Esophagus muscularis mucosa (tissue), 4 donors: ENCODE measurements around the gene FGF11. TPM values are rescaled to one million over a fixed set of nuclear protein-coding genes. Genes with fewer than 3 reads are reported as not detected.

ENCODE experiments used
- DNase-seq: peaks from one replicate; pipeline ENCODE4 v3.0.0-alpha.2; 2017; ENCODE audit errors: extremely low spot score
- H3K27ac ChIP-seq, 4 donors: fragments of 200-600 bp; sonication (generic); replicated peaks in 1 of 4; 1 replicate in 3 of 4; 2 replicates in 1 of 4; pipeline ENCODE4 v1.5.1; 2016 to 2019; ENCODE audit warnings: mild to moderate bottlenecking in 1 of 4
- H3K27me3 ChIP-seq, 4 donors: fragments of 200-600 bp; sonication (generic); one replicate each; pipeline versions ENCODE4 v1.5.1 to v1.6.0; 2016 to 2019
- H3K36me3 ChIP-seq, 4 donors: fragments of 200-600 bp; sonication (generic); one replicate each; pipeline ENCODE4 v1.5.1; 2016 to 2019
- H3K4me1 ChIP-seq, 4 donors: fragments of 200-600 bp; sonication (generic); one replicate each; pipeline ENCODE4 v1.5.1; 2016 to 2019
- H3K4me3 ChIP-seq, 4 donors: fragments of 200-600 bp; sonication (generic); 1 replicate in 2 of 4; 2 replicates in 2 of 4; pipeline ENCODE4 v1.5.1; 2016 to 2019; ENCODE audit warnings: mild to moderate bottlenecking in 4 of 4, moderate library complexity in 1 of 4
- H3K9me3 ChIP-seq, 4 donors: fragments of 200-600 bp; sonication (generic); 1 replicate in 3 of 4; 2 replicates in 1 of 4; pipeline ENCODE4 v1.5.1; 2016 to 2019
- EP300 ChIP-seq: sonication (generic); formaldehyde crosslinking; IDR thresholded peaks from one replicate; pipeline ENCODE4 v1.6.1; 2017; ENCODE audit warnings: antibody characterized with exemption
- POLR2A ChIP-seq: fragments of 450-650 bp; IDR thresholded peaks from one replicate; pipeline ENCODE4 v1.6.1; 2017; ENCODE audit warnings: antibody characterized with exemption, moderate library complexity, mild to moderate bottlenecking, low read depth
- POLR2AphosphoS5 ChIP-seq, 2 donors: sonication (generic); formaldehyde crosslinking; IDR thresholded peaks; one replicate each; pipeline ENCODE4 v1.6.1; 2017; ENCODE audit warnings: antibody characterized with exemption in 2 of 2
- WGBS: methylation state at CpG from one replicate; pipeline ENCODE4 v1.1.5; 2018; 5-methylcytosine and 5-hydroxymethylcytosine counted together
- intact Hi-C: fragments of 100-400 bp; cut with DNase I; formaldehyde crosslinking; loops from one replicate; pipeline ENCODE4 v1.15.1; 2023
- total RNA-seq, 4 donors: library from RNA; depleted of rRNA; stranded (reverse); fragments of >200 nt; gene quantifications; one replicate each; pipeline versions ENCODE4 v1.1.0 to v1.2.1, GENCODE V29; 2016
- TF ChIP-seq, protein P1 (sequence below), 3 experiments: fragments of 200-600 bp in 2 of 3; fragments of 450-650 bp in 1 of 3; sonication (generic) in 2 of 3; IDR thresholded peaks; one replicate each; pipeline ENCODE4 v1.5.1; 2017 to 2019; ENCODE audit warnings: antibody characterized with exemption in 3 of 3, mild to moderate bottlenecking in 2 of 3, moderate library complexity in 1 of 3

Gene FGF11
- total RNA-seq, 4 donors from 2014 or later = 0.50 to 1.9 (median 1.3) TPM; not detected in 1

DNA sequence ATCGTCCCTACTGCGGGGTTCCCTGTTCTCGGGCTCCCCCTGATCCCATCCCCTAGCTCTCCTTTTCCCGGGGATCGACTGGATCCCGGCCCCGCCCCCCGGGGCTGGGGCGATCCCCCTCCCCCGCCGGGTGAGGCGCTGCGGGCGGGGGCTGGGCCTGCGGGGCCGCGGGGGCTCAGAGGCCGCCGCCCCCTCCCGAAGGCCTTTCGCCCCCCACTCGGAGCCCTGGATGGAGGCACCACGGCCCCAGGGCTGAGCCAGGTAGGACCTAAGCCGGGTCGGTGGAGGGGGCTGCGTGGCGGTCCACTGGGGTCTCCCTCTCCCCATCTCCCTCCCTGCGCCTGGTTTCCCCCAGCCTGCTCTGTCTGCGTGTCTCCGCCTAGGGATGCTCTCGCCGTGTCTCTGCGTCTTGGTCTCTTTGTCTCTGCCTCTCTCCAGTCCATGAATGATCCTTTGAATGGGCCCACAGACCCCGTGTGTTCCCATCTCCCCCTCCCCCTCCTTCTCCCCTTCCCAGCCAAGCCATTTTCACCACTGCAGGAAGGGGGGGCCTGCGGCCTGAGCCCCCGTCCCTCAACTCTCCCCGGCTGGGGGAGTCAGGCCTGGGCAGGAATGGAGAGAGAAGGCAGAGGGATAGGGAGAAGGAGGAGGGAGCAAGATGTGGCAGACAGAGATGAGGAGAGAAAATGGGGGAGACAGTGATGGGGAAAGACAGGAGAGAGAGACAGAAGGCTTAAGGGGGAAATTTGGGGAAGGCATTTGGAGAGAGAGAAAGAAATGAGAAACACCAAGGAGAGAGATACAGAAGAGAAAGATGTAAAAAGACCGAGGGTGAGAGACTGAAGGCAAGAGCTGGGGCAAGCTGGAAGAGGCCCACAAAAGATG lies 33.7 kb upstream of the FGF11 start:
- Histone ChIP-seq H3K9me3 (no peaks in the 10 kb centered on the region), H3K27me3 (no peaks in the 10 kb centered on the region), H3K36me3 (peaks cover 0 to 30% (median 13%) of the 10 kb centered on the region in 4 donors), H3K4me3 (peak overlapping the region; percentile 77 to 87 (median 85)), H3K27ac (peak overlapping the region; percentile 90 to 93 (median 92)), H3K4me1 (peaks cover 20 to 56% (median 39%) of the 10 kb centered on the region in 4 donors)
- intact Hi-C loops = loop anchor here (2.0 kb wide), 1 partner anchor 31 kb away; no protein-coding TSS in a partner anchor
- WGBS = 13% methylated on average over 25 of the region's 38 CpGs
- DNase-seq = no peak
- no peak for TF ChIP-seq POLR2A
- TF ChIP-seq EP300 = no peak
- no peak for TF ChIP-seq POLR2AphosphoS5 (IDR thresholded peaks at IDR 0.05)
- TF ChIP-seq, protein P1, sequence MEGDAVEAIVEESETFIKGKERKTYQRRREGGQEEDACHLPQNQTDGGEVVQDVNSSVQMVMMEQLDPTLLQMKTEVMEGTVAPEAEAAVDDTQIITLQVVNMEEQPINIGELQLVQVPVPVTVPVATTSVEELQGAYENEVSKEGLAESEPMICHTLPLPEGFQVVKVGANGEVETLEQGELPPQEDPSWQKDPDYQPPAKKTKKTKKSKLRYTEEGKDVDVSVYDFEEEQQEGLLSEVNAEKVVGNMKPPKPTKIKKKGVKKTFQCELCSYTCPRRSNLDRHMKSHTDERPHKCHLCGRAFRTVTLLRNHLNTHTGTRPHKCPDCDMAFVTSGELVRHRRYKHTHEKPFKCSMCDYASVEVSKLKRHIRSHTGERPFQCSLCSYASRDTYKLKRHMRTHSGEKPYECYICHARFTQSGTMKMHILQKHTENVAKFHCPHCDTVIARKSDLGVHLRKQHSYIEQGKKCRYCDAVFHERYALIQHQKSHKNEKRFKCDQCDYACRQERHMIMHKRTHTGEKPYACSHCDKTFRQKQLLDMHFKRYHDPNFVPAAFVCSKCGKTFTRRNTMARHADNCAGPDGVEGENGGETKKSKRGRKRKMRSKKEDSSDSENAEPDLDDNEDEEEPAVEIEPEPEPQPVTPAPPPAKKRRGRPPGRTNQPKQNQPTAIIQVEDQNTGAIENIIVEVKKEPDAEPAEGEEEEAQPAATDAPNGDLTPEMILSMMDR (IDR thresholded peaks at IDR 0.05) = no peak

DNA sequence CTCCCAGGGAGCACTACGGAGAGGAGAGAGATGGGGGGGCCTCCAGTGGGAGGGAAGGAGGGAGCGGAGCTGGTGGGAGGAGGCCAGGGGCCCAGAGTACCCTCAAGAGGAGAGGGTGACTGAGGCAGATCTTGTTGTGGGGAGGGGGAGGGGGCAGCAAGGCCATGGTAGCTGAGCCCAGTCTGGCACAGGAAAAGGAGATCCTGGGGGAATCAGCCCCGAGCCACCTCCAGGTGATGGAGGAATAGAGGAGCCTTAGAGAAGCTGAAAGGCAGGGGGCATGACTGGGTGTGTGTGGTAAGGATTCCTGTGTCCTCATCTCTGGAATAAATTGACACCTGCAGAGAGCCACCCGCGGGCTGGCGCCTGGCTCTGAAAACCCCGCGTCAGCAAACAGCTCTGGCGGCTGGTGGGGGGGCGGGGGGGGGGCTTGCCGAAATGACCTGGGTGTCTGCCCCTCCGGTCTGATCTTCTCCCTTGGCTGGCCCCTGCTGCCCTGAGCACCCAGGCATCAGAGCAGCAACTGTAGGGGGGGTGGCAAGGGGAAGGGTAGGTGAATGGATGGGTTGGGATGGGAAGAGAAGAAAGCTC lies 33.0 kb upstream of the FGF11 start:
- TF ChIP-seq, protein P1 (IDR thresholded peaks at IDR 0.05) = no peak
- TF ChIP-seq EP300 (no peak), POLR2AphosphoS5 (IDR thresholded peaks at IDR 0.05) (no peak), POLR2A (no peak)
- H3K27me3 ChIP-seq = no peaks in the 10 kb centered on the region
- H3K4me3 ChIP-seq = peak overlapping the region; percentile 77 to 87 (median 85)
- peaks cover 0 to 37% (median 16%) of the 10 kb centered on the region in 4 donors for H3K36me3 ChIP-seq
- 72% methylated on average over 8 of the region's 12 CpGs for WGBS
- peak overlapping the region; percentile 90 to 93 (median 92) for H3K27ac ChIP-seq
- no peak for DNase-seq
- H3K4me1 ChIP-seq = peaks cover 20 to 54% (median 38%) of the 10 kb centered on the region in 4 donors
- no peaks in the 10 kb centered on the region for H3K9me3 ChIP-seq
- intact Hi-C loops = no loop called here

DNA sequence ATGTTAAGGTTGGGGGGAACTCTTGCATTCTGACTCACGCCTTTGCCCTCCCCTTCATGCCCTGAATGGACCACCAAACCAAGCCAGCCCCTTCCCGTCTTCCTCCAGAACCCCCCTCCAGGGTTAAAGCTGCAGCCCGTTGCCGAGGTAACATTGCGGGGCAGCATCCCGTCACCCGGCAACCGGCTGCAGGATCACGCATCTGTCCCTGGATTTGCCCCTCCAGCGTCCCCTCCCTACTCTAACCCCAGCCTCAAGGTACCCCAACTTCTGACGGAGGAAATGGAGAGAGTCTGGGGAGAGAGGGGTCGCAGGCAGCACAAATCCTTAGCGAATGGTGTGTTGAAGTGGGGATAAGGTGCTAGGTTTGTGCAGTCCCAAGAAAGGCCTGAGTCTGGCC lies 32.2 kb upstream of the FGF11 start:
- Histone ChIP-seq H3K36me3 (peaks cover 0 to 37% (median 17%) of the 10 kb centered on the region in 4 donors), H3K27ac (no peak overlapping the region), H3K9me3 (no peaks in the 10 kb centered on the region), H3K27me3 (no peaks in the 10 kb centered on the region), H3K4me1 (peaks cover 16 to 48% (median 35%) of the 10 kb centered on the region in 4 donors), H3K4me3 (no peak overlapping the region)
- TF ChIP-seq EP300 (no peak), POLR2AphosphoS5 (IDR thresholded peaks at IDR 0.05) (no peak), POLR2A (no peak)
- TF ChIP-seq, protein P1 (IDR thresholded peaks at IDR 0.05) = no peak
- WGBS = 90% methylated on average over 13 of the region's 13 CpGs
- intact Hi-C loops = no loop called here
- DNase-seq = no peak

DNA sequence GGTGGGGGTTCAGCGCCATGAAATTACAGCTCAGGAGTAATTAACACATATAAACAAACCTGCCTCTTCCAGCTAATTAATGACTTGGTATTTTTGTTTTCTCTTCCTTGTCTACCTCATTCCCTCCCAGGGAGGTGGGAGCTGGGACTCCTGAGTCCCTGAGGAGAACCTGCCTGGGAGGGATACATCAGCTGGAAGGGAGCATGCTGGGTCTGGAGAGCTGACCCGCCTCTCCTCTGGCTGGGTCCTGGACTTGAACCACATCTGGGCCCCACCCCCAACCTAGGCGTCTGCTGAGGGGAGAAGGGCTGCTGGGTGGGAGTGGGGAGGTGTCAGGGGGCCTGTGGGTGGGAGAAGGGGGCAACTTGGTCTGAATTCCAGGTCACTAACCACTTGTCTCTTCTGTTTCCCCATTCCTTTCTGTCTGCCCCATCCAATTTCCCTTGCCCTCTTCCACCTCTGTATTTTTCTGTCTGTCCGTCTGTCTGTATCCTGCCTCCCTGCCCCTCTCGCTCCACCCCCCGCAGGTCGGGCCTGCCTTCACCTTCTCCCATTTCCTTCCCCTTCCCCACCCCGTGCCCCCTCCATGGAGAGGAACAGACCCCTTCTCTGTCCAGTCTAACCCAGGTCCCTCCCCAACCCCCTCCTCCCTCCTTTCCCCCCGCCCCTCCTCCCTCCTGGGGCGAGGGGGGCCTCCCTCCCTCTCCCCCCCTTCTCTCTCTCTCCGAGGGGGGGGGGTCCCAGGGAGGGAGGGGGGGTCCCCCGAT lies 31.6 kb upstream of the FGF11 start, which contains the start of gene NLGN2:
TSS of gene NLGN2 (plus strand) at position 361 of the 767 bp plus-strand sequence. CDS start 411 bp downstream, outside the sequence.
- Histone ChIP-seq H3K36me3 (peaks cover 0 to 37% (median 17%) of the 10 kb centered on the region in 4 donors), H3K4me3 (no peak within 1 kb of the TSS), H3K27ac (peak within 1 kb of the TSS in 1 of 4 donors; percentile 93), H3K9me3 (no peaks in the 10 kb centered on the region), H3K4me1 (peaks cover 10 to 42% (median 29%) of the 10 kb centered on the region in 4 donors), H3K27me3 (no peaks in the 10 kb centered on the region)
- DNase-seq = no peak
- 66% methylated on average over 8 of the region's 12 CpGs for WGBS
- intact Hi-C loops = no loop called here
- TF ChIP-seq, protein P1 (IDR thresholded peaks at IDR 0.05) = no peak
- TF ChIP-seq POLR2AphosphoS5 (IDR thresholded peaks at IDR 0.05) (no peak), EP300 (no peak), POLR2A (no peak)
